GM19372 (cell line): ENCODE measurements around the gene SHTN1.

Experiments
- ATAC-seq: cut with Tn5 transposase; IDR thresholded peaks from one replicate; pipeline ENCODE4 v1.9.1; 2021; ENCODE audit warnings: mild to moderate bottlenecking, low read depth, moderate library complexity; ENCODE audit not compliant: unreplicated experiment

Gene SHTN1

GRCh38 chr10:117005026-117005526 lies at the start of gene SHTN1:
Gene SHTN1 (minus strand): TSS chr10:117005187. CDS start chr10:117005079, 108 bp downstream.
- ATAC-seq: no peak

- ATAC-seq: no peak
Measured at GRCh38 chr10:117053482-117053881, 48.5 kb upstream of the SHTN1 start.

GRCh38 chr10:117047947-117048346 lies 43.0 kb upstream of the SHTN1 start:
- ATAC-seq: no peak

- no peak for ATAC-seq
Measured at GRCh38 chr10:117016266-117016665, 11.3 kb upstream of the SHTN1 start.

- ATAC-seq: no peak
Measured at GRCh38 chr10:117014835-117015234, 9.8 kb upstream of the SHTN1 start.

GRCh38 chr10:117007080-117007479 lies 2.1 kb upstream of the SHTN1 start:
- no peak for ATAC-seq

GRCh38 chr10:117005527-117006055 lies 604 bp upstream of the SHTN1 start:
- ATAC-seq: no peak

- no peak for ATAC-seq
Measured at GRCh38 chr10:117004227-117005025, 561 bp downstream of the SHTN1 start.

- ATAC-seq: no peak
Measured at GRCh38 chr10:117003336-117003735, 1.7 kb downstream of the SHTN1 start.

GRCh38 chr10:117002206-117002605 lies 2.8 kb downstream of the SHTN1 start:
- no peak for ATAC-seq

GRCh38 chr10:117001144-117001543 lies 3.8 kb downstream of the SHTN1 start:
- ATAC-seq: no peak

GRCh38 chr10:117000580-117000979 lies 4.4 kb downstream of the SHTN1 start:
- ATAC-seq: no peak

GRCh38 chr10:116998172-116998571 lies 6.8 kb downstream of the SHTN1 start:
- no peak for ATAC-seq

- no peak for ATAC-seq
Measured at GRCh38 chr10:116997015-116997414, 8.0 kb downstream of the SHTN1 start.

- no peak for ATAC-seq
Measured at GRCh38 chr10:116995648-116996047, 9.3 kb downstream of the SHTN1 start.

- ATAC-seq: no peak
Measured at GRCh38 chr10:116994113-116994890, 10.7 kb downstream of the SHTN1 start.

- no peak for ATAC-seq
Measured at GRCh38 chr10:116993610-116994009, 11.4 kb downstream of the SHTN1 start.

GRCh38 chr10:116992183-116992582 lies 12.8 kb downstream of the SHTN1 start:
- ATAC-seq: no peak

- ATAC-seq: no peak
Measured at GRCh38 chr10:116990276-116990800, 14.6 kb downstream of the SHTN1 start.

- ATAC-seq: no peak
Measured at GRCh38 chr10:116989439-116989838, 15.5 kb downstream of the SHTN1 start.

- no peak for ATAC-seq
Measured at GRCh38 chr10:116988311-116988710, 16.7 kb downstream of the SHTN1 start.
